Upper lobe of right lung (tissue), 1 donor: ENCODE data around the gene TBC1D26. TPM values are rescaled to one million over a fixed set of nuclear protein-coding genes. Genes with fewer than 3 reads are reported as not detected.

Experiments
- ATAC-seq: fragments of 200-7000 bp; cut with Tn5 transposase; one replicate; pipeline ENCODE4 v1.9.1; 2020; ENCODE audit warnings: mild to moderate bottlenecking, moderate library complexity
- DNase-seq: peaks from one replicate; pipeline ENCODE4 v3.0.0-alpha.2; 2020
- H3K27ac ChIP-seq: fragments of 200-600 bp; one replicate; pipeline ENCODE4 v1.8.0; 2022
- H3K27me3 ChIP-seq: fragments of 200-600 bp; one replicate; pipeline ENCODE4 v1.8.0; 2022; ENCODE audit warnings: mild to moderate bottlenecking
- H3K36me3 ChIP-seq: fragments of 200-600 bp; one replicate; pipeline ENCODE4 v1.8.0; 2022
- H3K4me1 ChIP-seq: fragments of 200-600 bp; one replicate; pipeline ENCODE4 v1.8.0; 2022
- H3K4me3 ChIP-seq: fragments of 200-600 bp; one replicate; pipeline ENCODE4 v1.8.0; 2022; ENCODE audit warnings: mild to moderate bottlenecking
- H3K9me3 ChIP-seq: fragments of 200-600 bp; one replicate; pipeline ENCODE4 v1.8.0; 2022
- intact Hi-C: fragments of 100-400 bp; cut with DNase I; formaldehyde crosslinking; loops from one replicate; pipeline ENCODE4 v1.11.0; 2022
- total RNA-seq: library from RNA; stranded (reverse); fragmentation: NEBNext Ultra II Directional; extraction: Animal tissue kit (Norgen Biotek cat#: 25700); gene quantifications from one replicate; pipeline ENCODE4 v1.2.1, GENCODE V29; 2021
- TF ChIP-seq, protein P1 (sequence below): fragments of 200-600 bp; IDR thresholded peaks from one replicate; pipeline ENCODE4 v1.8.0; 2022; ENCODE audit warnings: antibody characterized with exemption
- donor health status: DM: no; HTN: yes; CAD: no; lungs with severe emphysema.

Gene TBC1D26
- total RNA-seq, 1 donor from 2014 or later: not detected

GRCh38 chr17:15776871-15777270, 44.8 kb downstream of the TBC1D26 start:
- ATAC-seq (no peak), DNase-seq (no peak)
- Histone ChIP-seq H3K27me3 (no peaks in the 10 kb centered on the region), H3K4me3 (no peak overlapping the region), H3K36me3 (no peaks in the 10 kb centered on the region), H3K9me3 (no peaks in the 10 kb centered on the region), H3K4me1 (no peaks in the 10 kb centered on the region), H3K27ac (no peak overlapping the region)
- intact Hi-C loops: no loop called here
- TF ChIP-seq, protein P1, sequence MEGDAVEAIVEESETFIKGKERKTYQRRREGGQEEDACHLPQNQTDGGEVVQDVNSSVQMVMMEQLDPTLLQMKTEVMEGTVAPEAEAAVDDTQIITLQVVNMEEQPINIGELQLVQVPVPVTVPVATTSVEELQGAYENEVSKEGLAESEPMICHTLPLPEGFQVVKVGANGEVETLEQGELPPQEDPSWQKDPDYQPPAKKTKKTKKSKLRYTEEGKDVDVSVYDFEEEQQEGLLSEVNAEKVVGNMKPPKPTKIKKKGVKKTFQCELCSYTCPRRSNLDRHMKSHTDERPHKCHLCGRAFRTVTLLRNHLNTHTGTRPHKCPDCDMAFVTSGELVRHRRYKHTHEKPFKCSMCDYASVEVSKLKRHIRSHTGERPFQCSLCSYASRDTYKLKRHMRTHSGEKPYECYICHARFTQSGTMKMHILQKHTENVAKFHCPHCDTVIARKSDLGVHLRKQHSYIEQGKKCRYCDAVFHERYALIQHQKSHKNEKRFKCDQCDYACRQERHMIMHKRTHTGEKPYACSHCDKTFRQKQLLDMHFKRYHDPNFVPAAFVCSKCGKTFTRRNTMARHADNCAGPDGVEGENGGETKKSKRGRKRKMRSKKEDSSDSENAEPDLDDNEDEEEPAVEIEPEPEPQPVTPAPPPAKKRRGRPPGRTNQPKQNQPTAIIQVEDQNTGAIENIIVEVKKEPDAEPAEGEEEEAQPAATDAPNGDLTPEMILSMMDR: no peak

- DNase-seq (no peak), ATAC-seq (no peak)
- Histone ChIP-seq H3K9me3 (no peaks in the 10 kb centered on the region), H3K4me3 (no peak overlapping the region), H3K27ac (no peak overlapping the region), H3K4me1 (peaks cover 2% of the 10 kb centered on the region), H3K27me3 (no peaks in the 10 kb centered on the region), H3K36me3 (no peaks in the 10 kb centered on the region)
- TF ChIP-seq, protein P1: no peak
- intact Hi-C loops: no loop called here
These were observed 45.2 kb downstream of the TBC1D26 start for GRCh38 chr17:15777297-15777696.

DNA sequence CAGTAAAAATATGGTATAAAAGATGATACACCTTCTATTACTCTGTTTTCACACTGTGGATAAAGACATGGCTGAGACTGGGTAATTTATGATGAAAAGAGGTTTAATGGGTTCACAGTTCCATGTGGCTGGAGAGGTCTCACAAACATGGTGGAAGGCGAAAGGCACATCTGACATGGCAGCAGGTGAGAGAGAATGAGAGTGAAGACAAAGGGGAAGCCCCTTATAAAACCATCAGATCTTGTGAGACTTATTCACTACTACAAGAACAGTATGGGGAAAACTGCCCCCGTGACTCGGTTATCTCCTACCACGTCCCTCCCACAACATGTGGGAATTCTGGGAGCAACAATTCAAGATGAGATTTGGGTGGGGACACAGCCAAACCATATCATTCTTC, 45.6 kb downstream of the TBC1D26 start:
- no peak overlapping the region for H3K27ac ChIP-seq
- ATAC-seq: no peak
- TF ChIP-seq, protein P1: no peak
- intact Hi-C loops: no loop called here
- no peaks in the 10 kb centered on the region for H3K36me3 ChIP-seq
- H3K4me3 ChIP-seq: no peak overlapping the region
- DNase-seq: no peak
- H3K27me3 ChIP-seq: no peaks in the 10 kb centered on the region
- H3K4me1 ChIP-seq: peaks cover 6% of the 10 kb centered on the region
- no peaks in the 10 kb centered on the region for H3K9me3 ChIP-seq

DNA sequence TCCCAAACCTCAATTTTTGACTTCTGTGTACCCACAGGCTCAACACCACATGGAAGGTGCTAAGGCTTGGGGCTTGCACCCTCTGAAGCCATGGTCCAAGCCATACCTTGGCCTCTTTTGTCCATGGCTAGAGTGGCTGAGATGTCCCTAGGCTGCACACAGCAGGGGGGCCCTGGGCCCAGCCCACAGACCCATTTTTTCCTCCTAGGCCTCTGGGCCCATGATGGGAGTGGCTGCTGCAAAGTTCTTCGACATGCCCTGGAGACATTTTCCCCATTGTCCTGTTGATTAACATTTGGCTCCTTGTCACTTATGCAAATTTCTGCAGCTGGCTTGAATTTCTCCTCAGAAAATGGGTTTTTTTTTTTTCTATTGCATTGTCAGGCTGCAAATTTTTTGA, 47.0 kb downstream of the TBC1D26 start:
- Histone ChIP-seq H3K4me3 (no peak overlapping the region), H3K36me3 (no peaks in the 10 kb centered on the region), H3K27ac (no peak overlapping the region), H3K27me3 (no peaks in the 10 kb centered on the region), H3K9me3 (no peaks in the 10 kb centered on the region), H3K4me1 (peaks cover 6% of the 10 kb centered on the region)
- intact Hi-C loops: no loop called here
- DNase-seq (no peak), ATAC-seq (no peak)
- TF ChIP-seq, protein P1: no peak

DNA sequence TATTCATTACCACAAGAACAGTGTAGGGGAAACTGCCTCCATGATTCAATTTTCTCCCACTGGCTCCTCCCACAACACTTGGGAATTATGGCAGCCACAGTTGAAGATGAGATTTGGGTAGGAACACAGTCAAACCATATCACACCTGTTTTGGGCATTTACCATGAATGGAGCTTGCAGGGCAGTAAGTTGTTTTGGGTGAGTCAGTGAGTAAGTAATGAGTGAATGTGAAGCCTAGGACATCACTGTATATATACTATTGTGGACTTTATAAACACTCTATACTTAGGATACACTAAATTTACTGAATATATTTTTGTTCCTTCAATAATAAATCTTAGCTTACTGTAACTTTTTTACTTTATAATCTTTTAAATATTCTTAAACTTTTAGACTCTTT, 48.1 kb downstream of the TBC1D26 start:
- TF ChIP-seq, protein P1: no peak
- Histone ChIP-seq H3K9me3 (no peaks in the 10 kb centered on the region), H3K4me3 (no peak overlapping the region), H3K36me3 (no peaks in the 10 kb centered on the region), H3K4me1 (peaks cover 11% of the 10 kb centered on the region), H3K27ac (no peak overlapping the region), H3K27me3 (no peaks in the 10 kb centered on the region)
- DNase-seq: no peak
- no peak for ATAC-seq
- intact Hi-C loops: no loop called here

DNA sequence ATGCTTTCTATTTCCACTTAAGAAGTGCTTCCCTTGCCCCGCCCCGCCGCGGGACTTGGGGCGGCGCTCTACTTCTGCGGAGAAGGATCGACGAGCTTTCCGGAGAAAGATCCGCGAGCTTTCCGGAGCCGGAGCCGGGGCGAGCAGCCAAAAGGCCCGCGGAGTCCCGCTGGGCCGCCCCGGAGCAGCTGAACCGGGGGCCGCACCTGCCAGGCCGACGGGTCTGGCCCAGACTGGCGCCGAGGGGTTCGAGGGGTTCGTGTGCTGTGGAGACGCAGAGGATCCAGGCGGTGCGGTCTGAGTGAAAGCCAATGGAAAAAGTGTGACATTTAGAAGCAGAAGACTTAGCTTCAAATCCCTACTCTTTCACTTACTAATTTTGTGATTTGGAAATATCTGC, 50.8 kb downstream of the TBC1D26 start:
- peaks cover 17% of the 10 kb centered on the region for H3K4me1 ChIP-seq
- TF ChIP-seq, protein P1: no peak
- ATAC-seq (peak; percentile 78), DNase-seq (peak; percentile 84)
- H3K36me3 ChIP-seq: no peaks in the 10 kb centered on the region
- no peaks in the 10 kb centered on the region for H3K9me3 ChIP-seq
- intact Hi-C loops: no loop called here
- H3K27ac ChIP-seq: no peak overlapping the region
- H3K4me3 ChIP-seq: peak overlapping the region; percentile 48
- H3K27me3 ChIP-seq: no peaks in the 10 kb centered on the region
